Measurements from ENCODE around the gene ARHGAP15.

Gene ARHGAP15

GRCh38 chr2:143477714-143478443, 348.7 kb downstream of the ARHGAP15 start:
- Mint-ChIP-seq H3K27ac (no peak overlapping the region), H3K4me1 (peaks cover 6% of the 10 kb centered on the region)
- TF ChIP-seq CTCF (IDR thresholded peaks at IDR 0.05): no peak

GRCh38 chr2:143480086-143480485, 350.9 kb downstream of the ARHGAP15 start:
- Mint-ChIP-seq H3K4me1 (peaks cover 6% of the 10 kb centered on the region), H3K27ac (no peak overlapping the region), H3K27me3 (ENCODE audit: low read depth, poor library complexity) (peaks cover 3% of the 10 kb centered on the region), H3K9me3 (no peaks in the 10 kb centered on the region), H3K36me3 (ENCODE audit: low read depth) (no peaks in the 10 kb centered on the region), H3K4me3 (no peak overlapping the region)
- no peak for DNase-seq
- TF ChIP-seq CTCF (IDR thresholded peaks at IDR 0.05): no peak

More at GRCh38 chr2:143477714-143478443, 348.7 kb downstream of the ARHGAP15 start:
- DNase-seq: no peak
- Mint-ChIP-seq H3K4me3 (no peak overlapping the region), H3K36me3 (ENCODE audit: low read depth) (no peaks in the 10 kb centered on the region), H3K27me3 (ENCODE audit: low read depth, poor library complexity) (peaks cover 4% of the 10 kb centered on the region), H3K9me3 (no peaks in the 10 kb centered on the region)

- Mint-ChIP-seq H3K4me3 (no peak overlapping the region), H3K4me1 (peaks cover 6% of the 10 kb centered on the region), H3K36me3 (ENCODE audit: low read depth) (no peaks in the 10 kb centered on the region), H3K27ac (no peak overlapping the region), H3K27me3 (ENCODE audit: low read depth, poor library complexity) (no peaks in the 10 kb centered on the region), H3K9me3 (no peaks in the 10 kb centered on the region)
- no peak for DNase-seq
- TF ChIP-seq CTCF (IDR thresholded peaks at IDR 0.05): no peak
Observed at GRCh38 chr2:143480601-143481236, 351.5 kb downstream of the ARHGAP15 start.

GRCh38 chr2:143481237-143481623, 352.0 kb downstream of the ARHGAP15 start:
- H3K9me3 Mint-ChIP-seq: no peaks in the 10 kb centered on the region
- H3K4me3 Mint-ChIP-seq: no peak overlapping the region
- no peak overlapping the region for H3K27ac Mint-ChIP-seq

GRCh38 chr2:143481733-143482132, 352.5 kb downstream of the ARHGAP15 start:
- Mint-ChIP-seq H3K27me3 (ENCODE audit: low read depth, poor library complexity) (no peaks in the 10 kb centered on the region), H3K36me3 (ENCODE audit: low read depth) (no peaks in the 10 kb centered on the region), H3K9me3 (no peaks in the 10 kb centered on the region), H3K4me3 (no peak overlapping the region), H3K4me1 (peaks cover 6% of the 10 kb centered on the region), H3K27ac (no peak overlapping the region)
- DNase-seq: no peak
- no peak for TF ChIP-seq CTCF (IDR thresholded peaks at IDR 0.05)

More at GRCh38 chr2:143481237-143481623, 352.0 kb downstream of the ARHGAP15 start:
- no peak for DNase-seq
- Mint-ChIP-seq H3K4me1 (peaks cover 6% of the 10 kb centered on the region), H3K36me3 (ENCODE audit: low read depth) (no peaks in the 10 kb centered on the region), H3K27me3 (ENCODE audit: low read depth, poor library complexity) (no peaks in the 10 kb centered on the region)
- TF ChIP-seq CTCF (IDR thresholded peaks at IDR 0.05): no peak
